Suprapubic skin (tissue), 4 donors: ENCODE measurements around the gene SSR4.

Experiments
- CTCF ChIP-seq, 2 donors: fragments of 200-600 bp in 1 of 2; fragments of 450-650 bp in 1 of 2; sonication (generic) in 1 of 2; IDR thresholded peaks; one replicate each; pipeline ENCODE4 v1.5.1; 2016 to 2019; ENCODE audit warnings: antibody characterized with exemption in 2 of 2, mild to moderate bottlenecking in 1 of 2, moderate library complexity in 1 of 2
- EP300 ChIP-seq: sonication (generic); formaldehyde crosslinking; IDR thresholded peaks from one replicate; pipeline ENCODE4 v1.6.1; 2017; ENCODE audit warnings: antibody characterized with exemption
- POLR2A ChIP-seq, 2 donors: fragments of 450-650 bp; IDR thresholded peaks; one replicate each; pipeline ENCODE4 v1.6.1; 2017; ENCODE audit warnings: antibody characterized with exemption in 2 of 2, mild to moderate bottlenecking in 2 of 2, moderate library complexity in 2 of 2
- POLR2AphosphoS5 ChIP-seq, 3 donors: sonication (generic); formaldehyde crosslinking; IDR thresholded peaks; one replicate each; pipeline ENCODE4 v1.6.1; 2017; ENCODE audit warnings: antibody characterized with exemption in 3 of 3

- TF ChIP-seq CTCF (IDR thresholded peaks at IDR 0.05) (no peak), POLR2A (IDR thresholded peaks at IDR 0.05) (no peak), POLR2AphosphoS5 (IDR thresholded peaks at IDR 0.05) (no peak), EP300 (no peak)
Measured at GRCh38 chrX:153791104-153791852, 3.2 kb upstream of the SSR4 start.
